Peyer's patch (tissue), 4 donors: Measurements from ENCODE around the gene C16orf89.
A peak's percentile ranks its signal among the peaks of the same experiment; 100 is the strongest.

Experiments used
- CTCF ChIP-seq, 6 experiments: fragments of 450-650 bp in 4 of 6; fragments of 200-600 bp in 2 of 6; sonication (generic) in 1 of 6; IDR thresholded peaks; one replicate each; pipeline ENCODE4 v1.5.1; 2017 to 2019; ENCODE audit warnings: antibody characterized with exemption in 6 of 6, mild to moderate bottlenecking in 3 of 6, moderate library complexity in 1 of 6
- POLR2A ChIP-seq, 2 donors: fragments of 450-650 bp; IDR thresholded peaks; one replicate each; pipeline ENCODE4 v1.5.1; 2017; ENCODE audit warnings: antibody characterized with exemption in 2 of 2, mild to moderate bottlenecking in 2 of 2, moderate library complexity in 2 of 2

GRCh38 chr16:5033256-5034166 lies 32.2 kb downstream of the C16orf89 start, which contains the start of gene NAGPA:
- TF ChIP-seq POLR2A (IDR thresholded peaks at IDR 0.05) = peak; percentile 9 to 44
- TF ChIP-seq CTCF (IDR thresholded peaks at IDR 0.05) = no peak
